Gastrocnemius medialis (tissue), 4 donors: ENCODE measurements around the gene EPHA1.

Experiments
- POLR2A ChIP-seq, 2 donors: fragments of 450-650 bp; IDR thresholded peaks; one replicate each; pipeline ENCODE4 v1.6.1; 2017; ENCODE audit warnings: antibody characterized with exemption in 2 of 2, mild to moderate bottlenecking in 2 of 2, moderate library complexity in 2 of 2
- TF ChIP-seq, protein P1 (sequence below), 5 experiments: fragments of 450-650 bp in 3 of 5; fragments of 200-600 bp in 2 of 5; sonication (generic) in 2 of 5; IDR thresholded peaks in 4 of 5; conservative IDR thresholded peaks in 1 of 5; 1 replicate in 4 of 5; 2 replicates in 1 of 5; pipeline ENCODE4 v1.5.1; 2016 to 2019; ENCODE audit warnings: antibody characterized with exemption in 5 of 5, mild to moderate bottlenecking in 3 of 5, moderate library complexity in 3 of 5

DNA sequence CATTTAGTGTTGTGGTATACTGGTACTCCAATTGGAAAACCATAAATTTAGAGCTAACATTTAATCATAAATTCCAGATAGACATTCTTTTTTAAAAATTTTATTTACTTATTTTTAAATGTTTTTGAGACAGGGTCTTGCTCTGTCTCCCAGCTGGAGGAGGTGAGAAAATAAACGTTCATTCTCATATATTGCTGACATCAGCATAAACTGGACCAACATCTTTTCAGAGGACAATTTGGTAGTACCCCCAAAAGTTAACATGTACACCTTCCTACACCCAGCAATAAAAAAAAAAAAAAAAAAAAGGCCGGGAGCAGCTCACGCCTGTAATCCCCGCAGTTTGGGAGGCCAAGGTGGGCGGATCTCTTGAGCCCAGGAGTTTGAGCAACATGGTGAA is 39.8 kb upstream of the EPHA1 start:
- no peak for TF ChIP-seq POLR2A (IDR thresholded peaks at IDR 0.05)
- TF ChIP-seq, protein P1, sequence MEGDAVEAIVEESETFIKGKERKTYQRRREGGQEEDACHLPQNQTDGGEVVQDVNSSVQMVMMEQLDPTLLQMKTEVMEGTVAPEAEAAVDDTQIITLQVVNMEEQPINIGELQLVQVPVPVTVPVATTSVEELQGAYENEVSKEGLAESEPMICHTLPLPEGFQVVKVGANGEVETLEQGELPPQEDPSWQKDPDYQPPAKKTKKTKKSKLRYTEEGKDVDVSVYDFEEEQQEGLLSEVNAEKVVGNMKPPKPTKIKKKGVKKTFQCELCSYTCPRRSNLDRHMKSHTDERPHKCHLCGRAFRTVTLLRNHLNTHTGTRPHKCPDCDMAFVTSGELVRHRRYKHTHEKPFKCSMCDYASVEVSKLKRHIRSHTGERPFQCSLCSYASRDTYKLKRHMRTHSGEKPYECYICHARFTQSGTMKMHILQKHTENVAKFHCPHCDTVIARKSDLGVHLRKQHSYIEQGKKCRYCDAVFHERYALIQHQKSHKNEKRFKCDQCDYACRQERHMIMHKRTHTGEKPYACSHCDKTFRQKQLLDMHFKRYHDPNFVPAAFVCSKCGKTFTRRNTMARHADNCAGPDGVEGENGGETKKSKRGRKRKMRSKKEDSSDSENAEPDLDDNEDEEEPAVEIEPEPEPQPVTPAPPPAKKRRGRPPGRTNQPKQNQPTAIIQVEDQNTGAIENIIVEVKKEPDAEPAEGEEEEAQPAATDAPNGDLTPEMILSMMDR (IDR thresholded peaks at IDR 0.05 in 4 of 5, conservative IDR thresholded peaks at IDR 0.05 in 1 of 5) = no peak
